Right cardiac atrium (tissue), 5 donors: Measurements from ENCODE around the gene COL12A1. TPM values are rescaled to one million over a fixed set of nuclear protein-coding genes. Genes with fewer than 3 reads are reported as not detected.

Source experiments
- ATAC-seq, 2 donors: fragments of 200-7000 bp; cut with Tn5 transposase; one replicate each; pipeline versions ENCODE4 v1.8.0 to v1.9.1; 2020; ENCODE audit warnings: moderate library complexity in 2 of 2, mild to moderate bottlenecking in 1 of 2
- DNase-seq, 3 donors: peaks; one replicate each; pipeline ENCODE4 v3.0.0-alpha.2; 2020
- H3K27ac ChIP-seq: one replicate; pipeline ENCODE4 v1.5.1; 2013; ENCODE audit warnings: mild to moderate bottlenecking, low read length, control low read depth, moderate library complexity
- H3K27me3 ChIP-seq: one replicate; pipeline ENCODE4 v1.6.1; 2013; ENCODE audit not compliant: control insufficient read depth, insufficient read depth
- H3K4me1 ChIP-seq: one replicate; pipeline ENCODE4 v1.6.1; 2013; ENCODE audit warnings: low read length; ENCODE audit not compliant: control insufficient read depth, insufficient read depth
- H3K4me3 ChIP-seq: one replicate; pipeline ENCODE4 v1.5.1; 2013; ENCODE audit warnings: low read length, control low read depth
- H3K9me3 ChIP-seq: one replicate; pipeline ENCODE4 v1.6.1; 2013; ENCODE audit warnings: low read length; ENCODE audit not compliant: control insufficient read depth
- WGBS: extraction: QIAGEN DNeasy Blood & Tissue Kit; methylation state at CpG from one replicate; pipeline ENCODE4 v1.1.7; 2013; 5-methylcytosine and 5-hydroxymethylcytosine counted together
- intact Hi-C, 4 donors: fragments of 100-400 bp; cut with DNase I; formaldehyde crosslinking; loops; one replicate each; pipeline versions ENCODE4 v1.11.0 to v1.14.0; 2022 to 2023
- polyA plus RNA-seq: library from polyadenylated mRNA; stranded (reverse); fragments of 200-250 nt; gene quantifications from one replicate; pipeline ENCODE4 v1.2.3, GENCODE V29; 2013
- total RNA-seq, 4 donors: library from RNA; stranded (reverse); fragmentation: NEBNext Ultra II Directional; extraction: Animal tissue kit (Norgen Biotek cat#: 25700); gene quantifications; one replicate each; pipeline ENCODE4 v1.2.1, GENCODE V29; 2021
- donor health status: healthy with polysubstance abuse.
- donor health status: DM: no; HTN: yes; CAD: no.
- donor health status: DM: no; HTN: no; CAD: no.
- donor health status: DM: no; HTN: yes; CAD: no; lungs with severe emphysema.
- donor health status: DM: yes; HTN: yes; CAD: no.

Gene COL12A1
- total and polyA plus RNA-seq, 5 donors = 5.4 to 29.6 (median 8.1) TPM

DNA sequence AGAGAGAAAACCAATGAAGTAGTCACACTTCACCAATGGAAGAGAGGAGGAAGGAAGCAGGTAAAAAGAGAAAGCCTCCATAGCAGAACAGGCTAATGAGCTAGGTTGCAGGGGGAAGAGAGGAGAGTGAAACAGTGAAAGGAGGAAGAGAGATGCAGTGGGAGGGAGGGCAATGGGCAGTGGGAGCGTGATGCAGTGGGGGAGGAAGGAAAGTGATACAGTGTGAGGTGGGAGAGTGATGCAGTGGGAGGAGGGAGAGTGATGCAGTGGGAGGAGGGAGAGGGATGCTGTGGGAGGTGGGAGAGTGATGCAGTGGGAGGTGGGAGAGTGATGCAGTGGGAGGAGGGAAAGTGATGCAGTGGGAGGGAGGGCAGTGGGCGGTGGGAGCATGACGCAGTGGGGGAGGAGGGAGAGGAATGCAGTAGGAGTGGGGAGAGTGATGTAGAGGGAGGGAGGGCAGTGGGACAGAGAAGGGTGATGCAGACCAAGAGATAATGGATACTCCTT, 29.7 kb downstream of the COL12A1 start:
- H3K27ac ChIP-seq = no peak overlapping the region
- H3K9me3 ChIP-seq = no peaks in the 10 kb centered on the region
- no peak for ATAC-seq
- 84% methylated on average over 3 of the region's 3 CpGs for WGBS
- intact Hi-C loops = no loop called here
- H3K4me3 ChIP-seq = no peak overlapping the region
- no peaks in the 10 kb centered on the region for H3K27me3 ChIP-seq
- H3K4me1 ChIP-seq = no peaks in the 10 kb centered on the region
- DNase-seq = no peak

DNA sequence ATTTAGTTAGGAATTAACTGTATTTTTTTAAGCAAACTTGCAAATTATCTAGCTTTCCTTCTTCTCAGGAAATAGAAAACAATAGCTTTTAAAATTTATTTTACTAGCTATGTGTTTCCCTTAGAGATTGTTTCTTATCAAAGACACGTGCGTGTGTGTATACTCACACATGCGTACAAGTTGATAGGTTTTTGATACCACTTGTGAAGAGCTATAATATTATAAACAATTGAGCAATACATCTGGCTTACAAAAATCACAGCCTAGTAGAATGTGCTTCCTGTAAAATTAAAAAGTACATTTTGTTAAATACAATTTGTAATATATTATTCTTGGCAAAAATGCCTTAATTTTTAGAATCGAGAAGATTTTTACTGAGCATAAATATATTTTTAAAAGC, 33.9 kb downstream of the COL12A1 start:
- no peaks in the 10 kb centered on the region for H3K4me1 ChIP-seq
- no peak overlapping the region for H3K27ac ChIP-seq
- no peak overlapping the region for H3K4me3 ChIP-seq
- intact Hi-C loops = no loop called here
- WGBS = 45% methylated on average over 4 of the region's 4 CpGs
- DNase-seq (no peak), ATAC-seq (no peak)
- H3K9me3 ChIP-seq = no peaks in the 10 kb centered on the region
- H3K27me3 ChIP-seq = no peaks in the 10 kb centered on the region

- no peak overlapping the region for H3K4me3 ChIP-seq
- no peaks in the 10 kb centered on the region for H3K27me3 ChIP-seq
- ATAC-seq = no peak
- intact Hi-C loops = no loop called here
- no peak for DNase-seq
- H3K4me1 ChIP-seq = no peaks in the 10 kb centered on the region
- no peaks in the 10 kb centered on the region for H3K9me3 ChIP-seq
- 42% methylated on average over 2 of the region's 2 CpGs for whole genome bisulfite sequencing
- no peak overlapping the region for H3K27ac ChIP-seq
Measured at GRCh38 chr6:75171567-75171966, 34.3 kb downstream of the COL12A1 start.

DNA sequence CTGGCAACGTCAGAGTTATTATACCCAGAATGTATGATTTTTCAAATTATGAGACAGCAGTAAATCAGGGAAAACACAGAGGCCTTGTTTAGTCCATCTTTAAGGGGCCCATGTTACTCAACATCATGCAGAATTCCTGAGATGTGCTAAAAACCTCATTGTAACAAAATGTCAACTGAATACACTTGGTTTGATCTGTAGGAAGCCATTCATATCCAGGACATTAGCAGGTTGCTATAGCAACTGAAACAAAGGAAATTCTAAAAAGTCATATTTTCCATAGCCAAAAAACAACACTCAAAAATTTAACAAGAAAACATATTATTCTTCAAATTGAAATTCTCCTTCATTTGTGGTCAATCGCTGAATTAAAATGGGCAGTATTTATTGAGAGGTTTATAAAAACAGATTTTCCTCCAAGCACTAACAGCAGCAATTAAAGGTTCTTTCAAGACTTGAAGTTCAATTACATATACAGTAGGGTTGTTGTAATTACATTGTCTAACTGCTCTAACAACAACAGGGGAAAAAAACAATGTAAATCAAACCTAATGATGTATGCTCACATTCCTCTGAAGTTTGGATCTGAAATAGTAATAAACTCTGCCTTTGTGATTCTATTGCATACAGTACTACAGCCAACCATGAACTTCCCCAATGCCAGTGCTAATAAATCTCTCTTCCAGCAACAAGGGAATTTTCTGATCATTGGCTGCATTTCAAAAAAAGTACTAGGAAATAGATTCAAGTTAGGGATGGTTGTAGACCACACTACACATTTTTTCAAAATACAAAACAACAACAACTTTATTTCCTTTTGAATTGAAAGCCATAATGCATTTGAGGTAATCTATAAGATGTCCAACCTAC, 34.9 kb downstream of the COL12A1 start:
- 56% methylated on average over 2 of the region's 2 CpGs for WGBS
- Histone ChIP-seq H3K27ac (no peak overlapping the region), H3K4me3 (no peak overlapping the region), H3K4me1 (no peaks in the 10 kb centered on the region), H3K9me3 (no peaks in the 10 kb centered on the region), H3K27me3 (no peaks in the 10 kb centered on the region)
- ATAC-seq = no peak
- intact Hi-C loops = no loop called here
- no peak for DNase-seq

DNA sequence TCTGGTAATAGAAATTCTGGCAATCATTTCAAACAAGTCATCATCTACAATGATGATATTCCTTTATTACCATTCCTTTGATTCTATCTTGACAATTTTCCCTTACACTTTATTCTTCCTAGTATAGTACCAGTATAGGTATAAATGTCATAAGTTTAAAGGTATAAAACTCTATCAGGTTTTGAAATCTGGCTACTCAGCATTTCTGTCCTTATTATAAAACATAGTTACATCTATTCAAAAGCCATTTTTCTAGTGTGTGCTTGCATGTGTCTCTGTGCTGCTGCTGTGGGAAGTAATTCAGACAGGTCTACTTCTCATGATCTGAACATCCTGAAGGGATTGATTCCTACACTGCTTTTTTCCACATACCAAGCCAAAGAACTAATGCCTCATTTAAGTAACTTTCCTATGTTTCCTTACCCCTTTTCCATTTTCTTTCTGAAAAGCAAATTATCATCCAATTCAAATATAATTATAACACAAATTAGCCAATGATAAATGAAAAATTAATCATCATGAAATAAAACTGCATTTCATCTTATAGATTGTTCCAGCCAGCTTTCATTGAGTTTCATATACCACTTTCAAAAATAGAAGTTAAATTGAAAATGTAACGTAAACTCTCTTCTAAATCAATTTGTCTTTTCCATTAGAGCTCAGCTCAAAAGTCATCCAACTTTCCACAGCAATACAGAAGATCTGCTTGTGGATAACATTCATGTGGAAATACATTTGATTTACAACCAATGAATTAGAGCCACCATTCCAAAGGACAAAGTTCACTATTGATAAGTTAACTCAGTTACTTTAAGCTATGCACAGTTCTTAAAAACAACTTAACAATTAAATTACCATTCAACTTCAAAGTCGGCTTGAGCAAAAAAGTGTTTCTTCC, 35.9 kb downstream of the COL12A1 start:
- intact Hi-C loops = no loop called here
- Histone ChIP-seq H3K27me3 (no peaks in the 10 kb centered on the region), H3K4me3 (no peak overlapping the region), H3K27ac (no peak overlapping the region), H3K9me3 (no peaks in the 10 kb centered on the region), H3K4me1 (no peaks in the 10 kb centered on the region)
- ATAC-seq (no peak), DNase-seq (no peak)
- WGBS = 75% methylated on average over 2 of the region's 2 CpGs

- WGBS = 66% methylated on average over 2 of the region's 2 CpGs
- no peaks in the 10 kb centered on the region for H3K4me1 ChIP-seq
Measured at GRCh38 chr6:75167851-75168250, 38.0 kb downstream of the COL12A1 start.

DNA sequence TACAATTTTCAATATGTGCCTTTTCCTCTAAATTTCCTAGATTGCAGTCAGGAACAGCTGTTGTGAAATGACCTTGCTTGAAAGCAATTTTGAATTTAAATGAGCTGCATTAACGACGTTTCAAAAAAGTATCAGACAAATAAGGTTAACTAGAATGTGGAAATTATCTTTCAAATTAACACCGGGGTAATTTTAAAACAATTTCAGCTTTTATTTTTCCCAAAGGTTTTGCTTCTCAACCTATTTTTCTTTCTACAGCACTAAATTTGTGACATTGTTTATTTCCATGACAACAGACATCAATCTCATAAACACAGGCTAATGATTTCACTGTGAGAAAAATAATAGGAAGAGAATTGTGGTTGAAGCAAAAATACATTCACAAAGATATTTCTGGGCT, 38.5 kb downstream of the COL12A1 start:
- ATAC-seq = no peak
- no peak for DNase-seq
- H3K27ac ChIP-seq = no peak overlapping the region
- 26% methylated on average over 3 of the region's 3 CpGs for WGBS
- intact Hi-C loops = no loop called here
- H3K4me3 ChIP-seq = no peak overlapping the region
- no peaks in the 10 kb centered on the region for H3K4me1 ChIP-seq
- H3K9me3 ChIP-seq = no peaks in the 10 kb centered on the region
- no peaks in the 10 kb centered on the region for H3K27me3 ChIP-seq

More at GRCh38 chr6:75167851-75168250, 38.0 kb downstream of the COL12A1 start:
- H3K4me3 ChIP-seq = no peak overlapping the region
- intact Hi-C loops = no loop called here
- no peaks in the 10 kb centered on the region for H3K27me3 ChIP-seq
- no peak overlapping the region for H3K27ac ChIP-seq
- H3K9me3 ChIP-seq = no peaks in the 10 kb centered on the region
- DNase-seq (no peak), ATAC-seq (no peak)

GRCh38 chr6:75166773-75167172, 39.1 kb downstream of the COL12A1 start:
- DNase-seq = no peak
- 62% methylated on average over 2 of the region's 2 CpGs for WGBS
- no peaks in the 10 kb centered on the region for H3K27me3 ChIP-seq
- H3K4me1 ChIP-seq = no peaks in the 10 kb centered on the region
- ATAC-seq = no peak
- H3K9me3 ChIP-seq = no peaks in the 10 kb centered on the region
- H3K4me3 ChIP-seq = no peak overlapping the region
- H3K27ac ChIP-seq = no peak overlapping the region
- intact Hi-C loops = no loop called here

GRCh38 chr6:75166236-75166635, 39.6 kb downstream of the COL12A1 start:
- DNase-seq = no peak
- Histone ChIP-seq H3K27me3 (no peaks in the 10 kb centered on the region), H3K27ac (no peak overlapping the region), H3K4me3 (no peak overlapping the region), H3K9me3 (no peaks in the 10 kb centered on the region), H3K4me1 (no peaks in the 10 kb centered on the region)
- ATAC-seq = no peak
- 34% methylated on average over 2 of the region's 2 CpGs for WGBS
- intact Hi-C loops = no loop called here

- Histone ChIP-seq H3K27me3 (no peaks in the 10 kb centered on the region), H3K4me1 (no peaks in the 10 kb centered on the region), H3K4me3 (no peak overlapping the region), H3K27ac (no peak overlapping the region), H3K9me3 (no peaks in the 10 kb centered on the region)
- DNase-seq (no peak), ATAC-seq (no peak)
- intact Hi-C loops = no loop called here
Measured at GRCh38 chr6:75158176-75158575, 47.7 kb downstream of the COL12A1 start.

GRCh38 chr6:75157336-75157735, 48.5 kb downstream of the COL12A1 start:
- Histone ChIP-seq H3K27ac (no peak overlapping the region), H3K9me3 (no peaks in the 10 kb centered on the region), H3K4me3 (no peak overlapping the region), H3K4me1 (no peaks in the 10 kb centered on the region), H3K27me3 (no peaks in the 10 kb centered on the region)
- intact Hi-C loops = no loop called here
- ATAC-seq (no peak), DNase-seq (no peak)
- WGBS = 42% methylated on average over 2 of the region's 2 CpGs
